ENCODE data around the gene PRSS57. TPM values are rescaled to one million over a fixed set of nuclear protein-coding genes. Genes with fewer than 3 reads are reported as not detected.

The PRSS57 gene
- total and polyA plus RNA-seq, 2 donors (not counting 1 experiment from before 2014, with no cell fraction given), result not detected

DNA sequence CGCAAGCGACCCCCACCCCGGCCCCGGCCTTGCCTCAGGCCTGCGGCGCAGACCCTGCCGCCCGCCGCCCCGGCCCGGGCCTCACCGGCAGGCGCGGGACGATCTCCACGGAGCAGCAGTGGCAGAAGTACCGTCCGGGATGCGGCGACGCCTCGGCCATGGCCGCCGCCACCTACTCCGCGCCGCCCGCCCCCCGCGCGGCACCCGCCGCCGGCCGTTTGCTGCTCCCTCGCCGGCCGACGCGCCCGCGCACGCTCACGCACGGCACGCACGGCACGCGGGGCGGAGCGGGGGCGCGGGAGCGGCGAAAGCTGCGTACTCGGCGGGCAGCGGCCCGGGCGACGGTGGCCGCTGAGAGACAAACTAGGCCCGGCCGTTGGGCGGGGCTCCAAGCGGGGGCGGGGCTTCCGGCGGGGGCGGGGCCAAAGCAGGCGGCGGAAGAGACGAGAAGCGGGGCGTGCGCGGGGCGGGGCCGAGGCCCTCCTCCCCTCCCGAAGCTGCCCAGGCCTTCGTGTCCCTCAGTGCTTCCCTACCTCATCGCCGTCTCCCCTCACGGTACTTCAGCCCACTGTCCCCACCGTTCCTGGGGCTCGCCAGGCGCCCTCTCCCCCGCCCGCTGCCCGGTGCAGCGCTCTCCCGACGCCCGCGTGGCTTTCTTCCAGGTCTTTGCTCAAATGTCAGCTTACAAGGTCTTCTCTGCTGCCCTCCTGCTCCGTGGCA is 32.1 kb downstream of the PRSS57 start, which contains the start of gene RNF126:
RNF126 (minus strand) TSS at position 253 of the 720 bp plus-strand sequence; CDS start at position 160, 93 bp downstream.
- peak within 1 kb of the TSS; percentile 65 to 94 (median 82) for H3K4me3 ChIP-seq (ENCODE audit: control extremely low read depth in 1 of 5, extremely low read depth in 1 of 5, insufficient read depth in 1 of 5, low read depth in 2 of 5, low read length in 4 of 5)
- peaks cover 31 to 60% of the 10 kb centered on the region in 2 donors for H3K4me1 ChIP-seq (ENCODE audit: control insufficient read depth in 2 of 2, insufficient read depth in 2 of 2, low read length in 2 of 2)
- ATAC-seq (ENCODE audit: low read depth) (peak; percentile 71), DNase-seq (peak; percentile 94)
- intact Hi-C loops (cut with micrococcal nuclease), result loop anchor here (1.0 to 10.0 kb wide), 6 partner anchors 17 to 262 kb away; partner anchors contain the start of genes ARID3A, BSG, CDC34 and FGF22
- peak within 1 kb of the TSS; percentile 87 to 97 for H3K27ac ChIP-seq (ENCODE audit: low read length in 2 of 2)
- H3K9me3 ChIP-seq (ENCODE audit: control extremely low read depth in 1 of 3, control insufficient read depth in 2 of 3, insufficient read depth in 1 of 3, low read length in 2 of 3), result peaks cover 0 to 4% (median 0%) of the 10 kb centered on the region in 3 donors
- peak within 1 kb of the TSS; percentile 90 for H2AFZ ChIP-seq (ENCODE audit: insufficient read depth, low read depth, low read length, poor library complexity, severe bottlenecking)
- CTCF ChIA-PET, result interaction anchor here (0.7 to 1.9 kb wide), 4 partner anchors 18 to 96 kb away, joined by 3 to 17 read pairs (median 6); no protein-coding TSS in a partner anchor
- H3K9ac ChIP-seq (ENCODE audit: low read length), result peak within 1 kb of the TSS; percentile 79
- POLR2A ChIA-PET, result interaction anchor here (0.6 to 1.4 kb wide), 6 partner anchors 15 to 164 kb away, joined by 3 to 20 read pairs (median 4); partner anchors contain the start of gene AZU1
- Mint-ChIP-seq H3K9me3 (ENCODE audit: insufficient read depth) (no peaks in the 10 kb centered on the region), H3K27ac (peak within 1 kb of the TSS; percentile 98), H3K27me3 (no peaks in the 10 kb centered on the region), H3K4me1 (peaks cover 45% of the 10 kb centered on the region), H3K4me3 (peak within 1 kb of the TSS; percentile 96)
- H3K79me2 ChIP-seq (ENCODE audit: control insufficient read depth, insufficient read depth, low read length), result peaks cover 55% of the 10 kb centered on the region
- peaks cover 46% of the 10 kb centered on the region for H4K20me1 ChIP-seq (ENCODE audit: control insufficient read depth, insufficient read depth, low read length, poor library complexity, severe bottlenecking)
- peaks cover 0 to 13% of the 10 kb centered on the region in 2 experiments for H3K36me3 ChIP-seq (replicated peaks in 1 of 2; ENCODE audit: control extremely low read depth in 1 of 2, control insufficient read depth in 1 of 2, extremely low read depth in 1 of 2, insufficient read depth in 2 of 2, low read length in 1 of 2)
- H3K27me3 ChIP-seq (replicated peaks in 1 of 4; ENCODE audit: control extremely low read depth in 1 of 4, control insufficient read depth in 3 of 4, insufficient read depth in 4 of 4, low read length in 3 of 4), result no peaks in the 10 kb centered on the region
- peak within 1 kb of the TSS; percentile 96 for H3K4me2 ChIP-seq (replicated peaks; ENCODE audit: low read depth, low read length, poor library complexity, severe bottlenecking)
- TF ChIP-seq EZH2 (IDR thresholded peaks at IDR 0.05; ENCODE audit: borderline replicate concordance, insufficient read depth, low read depth, low read length, poor library complexity, severe bottlenecking), result no peak
- TF ChIP-seq, protein P1, sequence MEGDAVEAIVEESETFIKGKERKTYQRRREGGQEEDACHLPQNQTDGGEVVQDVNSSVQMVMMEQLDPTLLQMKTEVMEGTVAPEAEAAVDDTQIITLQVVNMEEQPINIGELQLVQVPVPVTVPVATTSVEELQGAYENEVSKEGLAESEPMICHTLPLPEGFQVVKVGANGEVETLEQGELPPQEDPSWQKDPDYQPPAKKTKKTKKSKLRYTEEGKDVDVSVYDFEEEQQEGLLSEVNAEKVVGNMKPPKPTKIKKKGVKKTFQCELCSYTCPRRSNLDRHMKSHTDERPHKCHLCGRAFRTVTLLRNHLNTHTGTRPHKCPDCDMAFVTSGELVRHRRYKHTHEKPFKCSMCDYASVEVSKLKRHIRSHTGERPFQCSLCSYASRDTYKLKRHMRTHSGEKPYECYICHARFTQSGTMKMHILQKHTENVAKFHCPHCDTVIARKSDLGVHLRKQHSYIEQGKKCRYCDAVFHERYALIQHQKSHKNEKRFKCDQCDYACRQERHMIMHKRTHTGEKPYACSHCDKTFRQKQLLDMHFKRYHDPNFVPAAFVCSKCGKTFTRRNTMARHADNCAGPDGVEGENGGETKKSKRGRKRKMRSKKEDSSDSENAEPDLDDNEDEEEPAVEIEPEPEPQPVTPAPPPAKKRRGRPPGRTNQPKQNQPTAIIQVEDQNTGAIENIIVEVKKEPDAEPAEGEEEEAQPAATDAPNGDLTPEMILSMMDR (IDR thresholded peaks at IDR 0.05), result no peak
- under 1% methylated on average over 97 of the region's 97 CpGs for WGBS (ENCODE audit: insufficient coverage)

Measured in B cell (primary cell).